Endothelial cell of umbilical vein (primary cell): ENCODE results near the gene CCL1. TPM values are rescaled to one million over a fixed set of nuclear protein-coding genes. Genes with fewer than 3 reads are reported as not detected.

Source experiments
- BruUV-seq: library from RNA; stranded (reverse); fragments of 400-500 nt; replicated peaks from 2 replicates; lab custom pipeline; 2021; lab: Mats Ljungman, UMichigan
- CTCF ChIA-PET: fragments of 300-600, 350-600 bp; sonication (Branson Sonifier 250); formaldehyde crosslinking; loops from one replicate; lab custom pipeline; 2021; ENCODE audit warnings: antibody characterized with exemption, inconsistent platforms; lab: Charles Lee
- POLR2A ChIA-PET: fragments of 300-600, 350-600 bp; sonication (Branson Sonifier 250); formaldehyde crosslinking; loops from one replicate; lab custom pipeline; 2021; ENCODE audit warnings: antibody characterized with exemption, inconsistent platforms; lab: Charles Lee
- DNase-seq: peaks from one replicate; pipeline ENCODE4 v3.0.0-alpha.2; 2011; ENCODE audit warnings: low read depth, low spot score
- FAIRE-seq: peaks from 2 replicates; lab custom pipeline; 2011; peaks lifted over from hg19 to GRCh38; lab: Jason Lieb, UNC
- H2AFZ ChIP-seq: 2 replicates; pipeline ENCODE4 v1.6.0; 2012; ENCODE audit warnings: low read depth, low read length, control low read depth, inconsistent platforms
- H3K27ac ChIP-seq: 2 replicates; pipeline ENCODE4 v1.5.1; 2011; ENCODE audit warnings: low read depth, mild to moderate bottlenecking, control low read depth, low read length, moderate library complexity; ENCODE audit not compliant: insufficient read depth
- H3K27me3 ChIP-seq, 2 experiments: 2 replicates each; pipeline versions ENCODE4 v1.6.0 to v1.6.1; 2011; ENCODE audit warnings: low read length in 2 of 2, mixed read lengths in 1 of 2; ENCODE audit not compliant: control insufficient read depth in 2 of 2, insufficient read depth in 2 of 2
- H3K36me3 ChIP-seq, 2 experiments: 2 replicates in 1 of 2; 3 replicates in 1 of 2; pipeline ENCODE4 v1.5.1; 2011; ENCODE audit warnings: low read length in 2 of 2, mild to moderate bottlenecking in 1 of 2, moderate library complexity in 1 of 2; ENCODE audit not compliant: control insufficient read depth in 2 of 2, insufficient read depth in 2 of 2; ENCODE audit errors: extremely low read depth in 1 of 2
- H3K4me1 ChIP-seq: 3 replicates; pipeline ENCODE4 v1.5.1; 2011; ENCODE audit warnings: mild to moderate bottlenecking, low read length; ENCODE audit not compliant: control insufficient read depth, insufficient read depth; ENCODE audit errors: extremely low read depth
- H3K4me2 ChIP-seq: 2 replicates; pipeline ENCODE4 v1.6.1; 2011; ENCODE audit warnings: low read length, control low read depth, mixed read lengths; ENCODE audit not compliant: insufficient read depth
- H3K4me3 ChIP-seq, 3 experiments: fragments of 200-600 bp in 1 of 3; sonication (generic), shearing (Covaris generic) in 1 of 3; replicated peaks in 1 of 3; 2 replicates each; pipeline ENCODE4 v1.5.1; 2011 to 2016; ENCODE audit warnings: control low read depth in 3 of 3, low read length in 3 of 3, mild to moderate bottlenecking in 2 of 3, inconsistent platforms in 1 of 3, low read depth in 1 of 3, moderate library complexity in 1 of 3; ENCODE audit not compliant: insufficient read depth in 1 of 3
- H3K79me2 ChIP-seq: 2 replicates; pipeline ENCODE4 v1.6.0; 2012; ENCODE audit warnings: low read length, inconsistent platforms; ENCODE audit not compliant: control insufficient read depth, insufficient read depth
- H3K9ac ChIP-seq: replicated peaks from 2 replicates; pipeline ENCODE3; 2011; ENCODE audit warnings: low read length, control low read depth; ENCODE audit not compliant: insufficient read depth; ENCODE audit errors: extremely low read depth
- H3K9me1 ChIP-seq: replicated peaks from 3 replicates; pipeline ENCODE4 v1.6.0; 2011; ENCODE audit warnings: mild to moderate bottlenecking, low read length; ENCODE audit not compliant: control insufficient read depth, insufficient read depth; ENCODE audit errors: extremely low read depth
- H3K9me3 ChIP-seq: replicated peaks from 2 replicates; pipeline ENCODE4 v1.5.1; 2012; ENCODE audit warnings: low read length, inconsistent platforms; ENCODE audit not compliant: control insufficient read depth, insufficient read depth
- H4K20me1 ChIP-seq: replicated peaks from 2 replicates; pipeline ENCODE3; 2011; ENCODE audit warnings: mild to moderate bottlenecking, low read length; ENCODE audit not compliant: control insufficient read depth, insufficient read depth; ENCODE audit errors: extremely low read depth
- CTCF ChIP-seq, 2 donors: IDR thresholded peaks; 1 replicate in 1 of 2; 2 replicates in 1 of 2; pipeline ENCODE4 v1.5.1; 2011; ENCODE audit warnings: low read length in 2 of 2, mild to moderate bottlenecking in 2 of 2, moderate library complexity in 2 of 2, control low read depth in 1 of 2, inconsistent platforms in 1 of 2, low read depth in 1 of 2; ENCODE audit not compliant: insufficient read depth in 1 of 2; ENCODE audit errors: extremely low read depth in 1 of 2
- EZH2 ChIP-seq: IDR thresholded peaks from 2 replicates; pipeline ENCODE4 v1.6.1; 2012; ENCODE audit warnings: borderline replicate concordance, low read depth, mild to moderate bottlenecking, moderate library complexity, low read length, inconsistent platforms; ENCODE audit not compliant: severe bottlenecking
- FOS ChIP-seq: IDR thresholded peaks from 2 replicates; pipeline ENCODE4 v1.6.1; 2011; ENCODE audit warnings: mild to moderate bottlenecking, low read length, moderate library complexity, borderline replicate concordance; ENCODE audit not compliant: insufficient read depth
- GATA2 ChIP-seq: IDR thresholded peaks from 2 replicates; pipeline ENCODE4 v1.7.0; 2011; ENCODE audit warnings: low read depth, mild to moderate bottlenecking, moderate library complexity, mixed read lengths, low read length; ENCODE audit not compliant: insufficient read length, insufficient read depth
- JUN ChIP-seq: IDR thresholded peaks from 2 replicates; pipeline ENCODE4 v1.6.1; 2011; ENCODE audit warnings: borderline replicate concordance, low read depth; ENCODE audit not compliant: insufficient read length, insufficient read depth
- MAX ChIP-seq: IDR thresholded peaks from 2 replicates; pipeline ENCODE4 v1.6.1; 2011; ENCODE audit not compliant: insufficient read depth, insufficient read length
- MYC ChIP-seq: IDR thresholded peaks from one replicate; pipeline ENCODE4 v1.6.1; 2011; ENCODE audit warnings: mild to moderate bottlenecking, low read depth, low read length
- POLR2A ChIP-seq: IDR thresholded peaks from 2 replicates; pipeline ENCODE4 v1.6.1; 2012; ENCODE audit warnings: low read depth, mild to moderate bottlenecking, control low read depth, low read length
- POLR2AphosphoS5 ChIP-seq: IDR thresholded peaks from 2 replicates; pipeline ENCODE4 v1.6.1; 2012; ENCODE audit warnings: low read depth, mild to moderate bottlenecking, control low read depth, low read length, moderate library complexity; ENCODE audit not compliant: insufficient read depth
- dilution Hi-C: fragments of 300-500 bp; cut with MboI; formaldehyde crosslinking; loops from one replicate; pipeline ENCODE4 v1.15.0; 2019; ENCODE audit warnings: low sequenced_read_pairs; ENCODE audit not compliant: extremely low pct_ligation_motif_present
- intact Hi-C: fragments of 100-400 bp; cut with micrococcal nuclease; formaldehyde crosslinking; loops from one replicate; pipeline ENCODE4 v1.10.0; 2022
- polyA plus RNA-seq, 4 experiments: library from polyadenylated mRNA; depleted of rRNA in 3 of 4; stranded (reverse) in 3 of 4; unstranded in 1 of 4; fragments of >200 nt; gene quantifications; 2 replicates each; pipeline versions ENCODE4 v1.2.1 to v1.2.3, GENCODE V29; 2011 to 2012; ENCODE audit warnings: missing spikeins in 1 of 4
- total RNA-seq: library from RNA; stranded (reverse); gene quantifications from 2 replicates; pipeline ENCODE4 v1.2.3, GENCODE V29; 2021

Gene CCL1
- total and polyA plus RNA-seq, 2 donors (not counting 3 experiments of a cell fraction or from before 2014, with no cell fraction given), result not detected

- dilution Hi-C loops (no loop called here), intact Hi-C loops (no loop called here)
- no peak overlapping the region for H3K27ac ChIP-seq
- H3K4me2 ChIP-seq, result no peak overlapping the region
- FAIRE-seq (no peak), DNase-seq (no peak)
- H3K9me3 ChIP-seq, result no peaks in the 10 kb centered on the region
- H3K4me1 ChIP-seq, result peaks cover 30% of the 10 kb centered on the region
- no peak overlapping the region for H3K9ac ChIP-seq
- POLR2A ChIA-PET, result no interaction called here
- no peaks in the 10 kb centered on the region for H3K79me2 ChIP-seq
- TF ChIP-seq CTCF (IDR thresholded peaks at IDR 0.05; ENCODE audit: extremely low read depth in 1 of 2, insufficient read depth in 1 of 2, low read depth in 1 of 2, low read length in 2 of 2) (no peak), POLR2AphosphoS5 (no peak), JUN (no peak), EZH2 (no peak), MYC (no peak), MAX (no peak), GATA2 (no peak), POLR2A (no peak), FOS (no peak)
- no peaks in the 10 kb centered on the region for H4K20me1 ChIP-seq
- BruUV-seq, result no TSS peak
- H3K9me1 ChIP-seq, result no peaks in the 10 kb centered on the region
- H3K4me3 ChIP-seq, result no peak overlapping the region
- CTCF ChIA-PET, result interaction anchor here (1.7 kb wide), 1 partner anchor 18 kb away, joined by 6 read pairs; no protein-coding TSS in a partner anchor
- H3K36me3 ChIP-seq, result no peaks in the 10 kb centered on the region
- H3K27me3 ChIP-seq, result no peaks in the 10 kb centered on the region
- H2AFZ ChIP-seq, result no peak overlapping the region
Observed at GRCh38 chr17:34379868-34380267, 16.8 kb upstream of the CCL1 start.
